GM12878 (cell line): ENCODE results near the gene TNFAIP1. TPM values are rescaled to one million over a fixed set of nuclear protein-coding genes. Genes with fewer than 3 reads are reported as not detected.

Experiments used
- ATAC-seq: fragments of 200-7000 bp; cut with Tn5 transposase; 3 replicates; pipeline ENCODE4 v1.9.1; 2020; ENCODE audit warnings: mild to moderate bottlenecking, moderate library complexity
- BruUV-seq: library from RNA; stranded (reverse); fragments of 400-500 nt; replicated peaks from 2 replicates; lab custom pipeline; 2021; lab: Mats Ljungman, UMichigan
- CTCF ChIA-PET: fragments of 300-600 bp; sonication (Branson Sonifier 250); formaldehyde crosslinking; extraction: SDS; loops from one replicate; lab custom pipeline; 2021; ENCODE audit warnings: inconsistent platforms; lab: Yijun Ruan, JAX
- POLR2A ChIA-PET: fragments of 350-600 bp; formaldehyde crosslinking; extraction: SDS; loops from one replicate; lab custom pipeline; 2021; ENCODE audit warnings: inconsistent platforms; lab: Charles Lee
- RAD21 ChIA-PET: fragments of 300-600 bp; sonication (Branson Sonifier 250); formaldehyde crosslinking; loops from one replicate; lab custom pipeline; 2023; ENCODE audit warnings: antibody characterized with exemption; ENCODE audit not compliant: unreplicated experiment; lab: Charles Lee
- SMC1A ChIA-PET: fragments of 300-600 bp; sonication (Branson Sonifier 250); formaldehyde crosslinking; loops from one replicate; lab custom pipeline; 2023; ENCODE audit not compliant: unreplicated experiment, uncharacterized antibody; lab: Charles Lee
- DNase-seq: peaks from one replicate; pipeline ENCODE4 v3.0.0-alpha.2; 2011; ENCODE audit warnings: low read depth, low spot score
- FAIRE-seq: peaks from 3 replicates; lab custom pipeline; 2011; peaks lifted over from hg19 to GRCh38; lab: Jason Lieb, UNC
- H2AFZ ChIP-seq: 2 replicates; pipeline ENCODE4 v1.6.0; 2011; ENCODE audit warnings: low read depth, low read length, control low read depth; ENCODE audit not compliant: control insufficient read depth
- H3K27ac ChIP-seq: 2 replicates; pipeline ENCODE4 v1.5.1; 2011; ENCODE audit warnings: control low read depth; ENCODE audit not compliant: control insufficient read depth, insufficient read depth
- H3K27me3 ChIP-seq, 2 experiments: replicated peaks in 1 of 2; 2 replicates each; pipeline versions ENCODE4 v1.6.0 to v1.6.1; 2011; ENCODE audit warnings: low read length in 1 of 2; ENCODE audit not compliant: control insufficient read depth in 2 of 2, insufficient read depth in 2 of 2
- H3K36me3 ChIP-seq, 2 experiments: 2 replicates each; pipeline ENCODE4 v1.5.1; 2011; ENCODE audit warnings: low read length in 1 of 2; ENCODE audit not compliant: control insufficient read depth in 2 of 2, insufficient read depth in 2 of 2
- H3K4me1 ChIP-seq: 2 replicates; pipeline ENCODE4 v1.6.1; 2011; ENCODE audit warnings: mild to moderate bottlenecking, low read length, moderate library complexity, mixed read lengths; ENCODE audit not compliant: control insufficient read depth, insufficient read depth
- H3K4me2 ChIP-seq: 2 replicates; pipeline ENCODE4 v1.6.0; 2011; ENCODE audit warnings: control low read depth; ENCODE audit not compliant: control insufficient read depth, insufficient read depth
- H3K4me3 ChIP-seq: fragments of 200-600 bp; sonication (generic); 2 replicates; pipeline ENCODE4 v1.5.1; 2016
- H3K79me2 ChIP-seq: 2 replicates; pipeline ENCODE4 v1.6.0; 2011; ENCODE audit warnings: low read length; ENCODE audit not compliant: control insufficient read depth, insufficient read depth
- H3K9ac ChIP-seq: 2 replicates; pipeline ENCODE4 v1.8.0; 2011; ENCODE audit warnings: low read length, control low read depth, mixed read lengths; ENCODE audit not compliant: control insufficient read depth, insufficient read depth
- H3K9me3 ChIP-seq: replicated peaks from 3 replicates; pipeline ENCODE4 v1.5.1; 2011; ENCODE audit warnings: mild to moderate bottlenecking, low read length; ENCODE audit not compliant: control insufficient read depth, insufficient read depth
- H4K20me1 ChIP-seq: 2 replicates; pipeline ENCODE4 v1.6.0; 2011; ENCODE audit not compliant: control insufficient read depth, insufficient read depth
- ATF3 ChIP-seq: IDR thresholded peaks from 2 replicates; pipeline ENCODE4 v1.6.1; 2011; ENCODE audit warnings: low read depth, mild to moderate bottlenecking, low read length, moderate library complexity, borderline replicate concordance; ENCODE audit errors: extremely low read depth
- ATF7 ChIP-seq: fragments of 450-650 bp; IDR thresholded peaks from 2 replicates; pipeline ENCODE4 v1.6.1; 2016; ENCODE audit warnings: low read depth, mild to moderate bottlenecking
- CBX3 ChIP-seq: fragments of 200-600 bp; sonication (generic); IDR thresholded peaks from 2 replicates; pipeline ENCODE4 v1.6.1; 2016; ENCODE audit warnings: low read depth, borderline replicate concordance
- CEBPB ChIP-seq, 2 experiments: fragments of 150-350 bp in 1 of 2; IDR thresholded peaks; 2 replicates each; pipeline ENCODE4 v1.6.1; 2012 to 2014; ENCODE audit warnings: low read depth in 2 of 2, low read length in 2 of 2, borderline replicate concordance in 1 of 2, inconsistent platforms in 1 of 2
- LARP7 ChIP-seq: fragments of 450-650 bp; IDR thresholded peaks from 2 replicates; pipeline ENCODE4 v1.6.1; 2017; ENCODE audit warnings: mild to moderate bottlenecking
- TARDBP ChIP-seq: IDR thresholded peaks from 2 replicates; pipeline ENCODE4 v1.6.1; 2016; ENCODE audit warnings: borderline replicate concordance
- WRNIP1 ChIP-seq: IDR thresholded peaks from 2 replicates; pipeline ENCODE4 v1.6.1; 2011; ENCODE audit warnings: low read depth, low read length, improper control_type of control experiment, borderline replicate concordance
- ZBTB11 ChIP-seq: fragments of 450-650 bp; formaldehyde crosslinking; IDR thresholded peaks from 2 replicates; pipeline ENCODE4 v1.5.0; 2022; ENCODE audit warnings: mild to moderate bottlenecking, missing genetic modification characterization
- WGBS: methylation state at CpG from one replicate; pipeline ENCODE4 v1.1.6; 2016; ENCODE audit warnings: low lambda C conversion rate; ENCODE audit not compliant: insufficient replicate concordance, insufficient coverage; ENCODE audit errors: missing lambda C conversion rate; 5-methylcytosine and 5-hydroxymethylcytosine counted together
- in situ Hi-C: fragments of 300-500 bp; cut with MboI; formaldehyde crosslinking; loops from 9 replicates; pipeline ENCODE4 v1.14.3; 2018; ENCODE audit warnings: mixed read lengths
- intact Hi-C: fragments of 100-400 bp; cut with micrococcal nuclease; formaldehyde crosslinking; loops from one replicate; pipeline ENCODE4 v1.14.2; 2022; ENCODE audit not compliant: unreplicated experiment
- polyA plus RNA-seq, 11 experiments: library from polyadenylated mRNA; depleted of rRNA in 4 of 11; unstranded in 6 of 11; stranded (reverse) in 5 of 11; fragments of >200 nt; fragmentation: Nextera tagmentation in 4 of 11; fragmentation: Illumina TruSeq in 1 of 11; extraction: Ambion mirVana in 4 of 11; extraction: Trizol in 1 of 11; gene quantifications; 1 replicate in 1 of 11; 2 replicates in 10 of 11; pipeline versions ENCODE4 v1.2.1 to v1.2.3, GENCODE V29; 2011 to 2016; ENCODE audit warnings: inconsistent platforms in 2 of 11, missing spikeins in 2 of 11, low read depth in 1 of 11
- total RNA-seq, 4 experiments: library from RNA; depleted of rRNA in 3 of 4; stranded (reverse); fragments of >200 nt in 3 of 4; fragmentation: Illumina TruSeq in 1 of 4; extraction: Trizol in 1 of 4; gene quantifications; 2 replicates each; pipeline versions ENCODE4 v1.2.1 to v1.2.3, GENCODE V29; 2013 to 2021
- TF ChIP-seq, protein P1 (sequence below): IDR thresholded peaks from 2 replicates; pipeline ENCODE4 v1.6.1; 2011; ENCODE audit warnings: low read depth, low read length, improper control_type of control experiment, borderline replicate concordance
- TF ChIP-seq, protein P2 (sequence below): fragments of 450-650 bp; formaldehyde crosslinking; IDR thresholded peaks from 2 replicates; pipeline ENCODE4 v1.4.0; 2020; ENCODE audit warnings: mild to moderate bottlenecking, moderate library complexity

Gene TNFAIP1
- total and polyA plus RNA-seq, 10 of the 15 experiments (the other 5 are each of a cell fraction or from before 2014, with no cell fraction given), result 1.8 to 16.9 (median 11.7) TPM

GRCh38 chr17:28325211-28325610 lies 10.3 kb upstream of the TNFAIP1 start:
- Histone ChIP-seq H3K4me3 (no peak overlapping the region), H3K79me2 (peaks cover 46% of the 10 kb centered on the region)
- POLR2A ChIA-PET, result interaction anchor here (0.6 to 1.1 kb wide), 3 partner anchors 9 to 431 kb away, joined by 3 to 4 read pairs (median 3); partner anchors contain the start of gene LYRM9
- no peak for ATAC-seq
- in situ Hi-C loops, result no loop called here
- no peak for TF ChIP-seq WRNIP1
- TF ChIP-seq ATF3, result no peak
- no peak for TF ChIP-seq TARDBP
- TF ChIP-seq CBX3, result no peak
- TF ChIP-seq, protein P1, sequence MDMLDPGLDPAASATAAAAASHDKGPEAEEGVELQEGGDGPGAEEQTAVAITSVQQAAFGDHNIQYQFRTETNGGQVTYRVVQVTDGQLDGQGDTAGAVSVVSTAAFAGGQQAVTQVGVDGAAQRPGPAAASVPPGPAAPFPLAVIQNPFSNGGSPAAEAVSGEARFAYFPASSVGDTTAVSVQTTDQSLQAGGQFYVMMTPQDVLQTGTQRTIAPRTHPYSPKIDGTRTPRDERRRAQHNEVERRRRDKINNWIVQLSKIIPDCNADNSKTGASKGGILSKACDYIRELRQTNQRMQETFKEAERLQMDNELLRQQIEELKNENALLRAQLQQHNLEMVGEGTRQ, result no peak
- no peak for TF ChIP-seq LARP7
- TF ChIP-seq CEBPB (IDR thresholded peaks at IDR 0.05; ENCODE audit: borderline replicate concordance in 1 of 2, low read depth in 2 of 2, low read length in 2 of 2), result no peak
- TF ChIP-seq ATF7, result no peak
- TF ChIP-seq ZBTB11 (CRISPR knock-in tag), result no peak
- TF ChIP-seq, protein P2, sequence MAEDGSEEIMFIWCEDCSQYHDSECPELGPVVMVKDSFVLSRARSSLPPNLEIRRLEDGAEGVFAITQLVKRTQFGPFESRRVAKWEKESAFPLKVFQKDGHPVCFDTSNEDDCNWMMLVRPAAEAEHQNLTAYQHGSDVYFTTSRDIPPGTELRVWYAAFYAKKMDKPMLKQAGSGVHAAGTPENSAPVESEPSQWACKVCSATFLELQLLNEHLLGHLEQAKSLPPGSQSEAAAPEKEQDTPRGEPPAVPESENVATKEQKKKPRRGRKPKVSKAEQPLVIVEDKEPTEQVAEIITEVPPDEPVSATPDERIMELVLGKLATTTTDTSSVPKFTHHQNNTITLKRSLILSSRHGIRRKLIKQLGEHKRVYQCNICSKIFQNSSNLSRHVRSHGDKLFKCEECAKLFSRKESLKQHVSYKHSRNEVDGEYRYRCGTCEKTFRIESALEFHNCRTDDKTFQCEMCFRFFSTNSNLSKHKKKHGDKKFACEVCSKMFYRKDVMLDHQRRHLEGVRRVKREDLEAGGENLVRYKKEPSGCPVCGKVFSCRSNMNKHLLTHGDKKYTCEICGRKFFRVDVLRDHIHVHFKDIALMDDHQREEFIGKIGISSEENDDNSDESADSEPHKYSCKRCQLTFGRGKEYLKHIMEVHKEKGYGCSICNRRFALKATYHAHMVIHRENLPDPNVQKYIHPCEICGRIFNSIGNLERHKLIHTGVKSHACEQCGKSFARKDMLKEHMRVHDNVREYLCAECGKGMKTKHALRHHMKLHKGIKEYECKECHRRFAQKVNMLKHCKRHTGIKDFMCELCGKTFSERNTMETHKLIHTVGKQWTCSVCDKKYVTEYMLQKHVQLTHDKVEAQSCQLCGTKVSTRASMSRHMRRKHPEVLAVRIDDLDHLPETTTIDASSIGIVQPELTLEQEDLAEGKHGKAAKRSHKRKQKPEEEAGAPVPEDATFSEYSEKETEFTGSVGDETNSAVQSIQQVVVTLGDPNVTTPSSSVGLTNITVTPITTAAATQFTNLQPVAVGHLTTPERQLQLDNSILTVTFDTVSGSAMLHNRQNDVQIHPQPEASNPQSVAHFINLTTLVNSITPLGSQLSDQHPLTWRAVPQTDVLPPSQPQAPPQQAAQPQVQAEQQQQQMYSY (CRISPR knock-in tag), result no peak
- TF ChIP-seq, all 136 proteins: peak for 0
- DNase-seq, result no peak
- Histone ChIP-seq H3K9me3 (no peaks in the 10 kb centered on the region), H3K4me1 (peaks cover 6% of the 10 kb centered on the region; the same call in 1 of the 2 replicates), H4K20me1 (no peaks in the 10 kb centered on the region), H3K9ac (no peak overlapping the region), H2AFZ (no peak overlapping the region), H3K36me3 (peaks cover 11 to 13% of the 10 kb centered on the region in 2 experiments), H3K27ac (no peak overlapping the region), H3K27me3 (no peaks in the 10 kb centered on the region), H3K4me2 (no peak overlapping the region)
- ChIA-PET CTCF (interaction anchor here (1.9 kb wide), 1 partner anchor 10 kb away, joined by 5 read pairs; the partner anchor contains the start of genes IFT20 and TNFAIP1), RAD21 (interaction anchor here (1.1 kb wide), 1 partner anchor 10 kb away, joined by 7 read pairs; the partner anchor contains the start of genes IFT20 and TNFAIP1), SMC1A (interaction anchor here (1.1 to 1.4 kb wide), 2 partner anchors 10 to 31 kb away, joined by 3 to 6 read pairs; partner anchors contain the start of genes IFT20 and TNFAIP1)
- intact Hi-C loops, result no loop called here
- no peak for FAIRE-seq
- BruUV-seq, result no TSS peak
- WGBS, result 97% methylated on average over 5 of the region's 5 CpGs
